ENCODE measurements around the gene GAD1.

GAD1 gene

GRCh38 chr2:170881840-170882239 is 65.2 kb downstream of the GAD1 start:
- no peaks in the 10 kb centered on the region for H3K27me3 ChIP-seq (ENCODE audit: control insufficient read depth, insufficient read depth, low read length)
- no peaks in the 10 kb centered on the region for H3K79me2 ChIP-seq
- no peaks in the 10 kb centered on the region for H3K4me1 ChIP-seq
- no peak overlapping the region for H3K27ac ChIP-seq
- no peak for TF ChIP-seq CTCF (IDR thresholded peaks at IDR 0.05)
- H3K4me2 ChIP-seq (ENCODE audit: low read length), result no peak overlapping the region
- H3K36me3 ChIP-seq (ENCODE audit: control insufficient read depth, insufficient read depth, low read length), result no peaks in the 10 kb centered on the region
- no peaks in the 10 kb centered on the region for H3K9me3 ChIP-seq (ENCODE audit: control insufficient read depth, low read length)
- H3K4me3 ChIP-seq (ENCODE audit: low read depth, low read length), result no peak overlapping the region
- no peak overlapping the region for H2AFZ ChIP-seq
- H3K9ac ChIP-seq, result no peak overlapping the region

- Histone ChIP-seq H2AFZ (no peak overlapping the region), H3K27me3 (ENCODE audit: control insufficient read depth, insufficient read depth, low read length) (no peaks in the 10 kb centered on the region), H3K4me1 (no peaks in the 10 kb centered on the region), H3K9me3 (ENCODE audit: control insufficient read depth, low read length) (no peaks in the 10 kb centered on the region), H3K9ac (no peak overlapping the region), H3K79me2 (no peaks in the 10 kb centered on the region), H3K27ac (no peak overlapping the region), H3K4me2 (ENCODE audit: low read length) (no peak overlapping the region), H3K36me3 (ENCODE audit: control insufficient read depth, insufficient read depth, low read length) (no peaks in the 10 kb centered on the region), H3K4me3 (ENCODE audit: low read depth, low read length) (no peak overlapping the region)
- no peak for TF ChIP-seq CTCF (IDR thresholded peaks at IDR 0.05)
These were observed 66.1 kb downstream of the GAD1 start for GRCh38 chr2:170882758-170883157.

GRCh38 chr2:170883683-170884082 is 67.0 kb downstream of the GAD1 start:
- Histone ChIP-seq H3K79me2 (no peaks in the 10 kb centered on the region), H3K9ac (no peak overlapping the region), H3K27ac (no peak overlapping the region), H3K4me3 (ENCODE audit: low read depth, low read length) (no peak overlapping the region), H3K36me3 (ENCODE audit: control insufficient read depth, insufficient read depth, low read length) (no peaks in the 10 kb centered on the region), H3K4me1 (no peaks in the 10 kb centered on the region), H2AFZ (no peak overlapping the region), H3K27me3 (ENCODE audit: control insufficient read depth, insufficient read depth, low read length) (no peaks in the 10 kb centered on the region), H3K4me2 (ENCODE audit: low read length) (no peak overlapping the region), H3K9me3 (ENCODE audit: control insufficient read depth, low read length) (no peaks in the 10 kb centered on the region)
- TF ChIP-seq CTCF (IDR thresholded peaks at IDR 0.05), result no peak

- Histone ChIP-seq H3K36me3 (ENCODE audit: control insufficient read depth, insufficient read depth, low read length) (no peaks in the 10 kb centered on the region), H2AFZ (no peak overlapping the region), H3K9ac (no peak overlapping the region), H3K27ac (no peak overlapping the region), H3K4me2 (ENCODE audit: low read length) (no peak overlapping the region), H3K79me2 (no peaks in the 10 kb centered on the region), H3K4me3 (ENCODE audit: low read depth, low read length) (no peak overlapping the region), H3K4me1 (no peaks in the 10 kb centered on the region), H3K27me3 (ENCODE audit: control insufficient read depth, insufficient read depth, low read length) (no peaks in the 10 kb centered on the region), H3K9me3 (ENCODE audit: control insufficient read depth, low read length) (no peaks in the 10 kb centered on the region)
- no peak for TF ChIP-seq CTCF (IDR thresholded peaks at IDR 0.05)
These were observed 68.6 kb downstream of the GAD1 start for GRCh38 chr2:170885130-170885791.

- Histone ChIP-seq H3K4me2 (ENCODE audit: low read length) (no peak overlapping the region), H3K79me2 (no peaks in the 10 kb centered on the region), H3K4me1 (no peaks in the 10 kb centered on the region), H3K36me3 (ENCODE audit: control insufficient read depth, insufficient read depth, low read length) (no peaks in the 10 kb centered on the region), H3K27me3 (ENCODE audit: control insufficient read depth, insufficient read depth, low read length) (no peaks in the 10 kb centered on the region), H3K4me3 (ENCODE audit: low read depth, low read length) (no peak overlapping the region), H3K9ac (no peak overlapping the region), H2AFZ (no peak overlapping the region), H3K9me3 (ENCODE audit: control insufficient read depth, low read length) (no peaks in the 10 kb centered on the region), H3K27ac (no peak overlapping the region)
- no peak for TF ChIP-seq CTCF (IDR thresholded peaks at IDR 0.05)
These were observed 69.7 kb downstream of the GAD1 start for GRCh38 chr2:170886386-170886785.
